Right lobe of liver (tissue), 4 donors: ENCODE measurements around the gene C19orf44.

Experiments
- POLR2A ChIP-seq: fragments of 450-650 bp; IDR thresholded peaks from one replicate; pipeline ENCODE4 v1.6.1; 2017; ENCODE audit warnings: antibody characterized with exemption, mild to moderate bottlenecking
- TF ChIP-seq, protein P1 (sequence below), 4 donors: fragments of 200-600 bp in 3 of 4; fragments of 450-650 bp in 1 of 4; IDR thresholded peaks; one replicate each; pipeline versions ENCODE4 v1.5.1 to v1.8.0; 2016 to 2022; ENCODE audit warnings: antibody characterized with exemption in 4 of 4, mild to moderate bottlenecking in 2 of 4
- donor health status: DM: no; HTN: no; CAD: no.
- donor health status: DM: no; HTN: no; CAD: no.
- donor health status: DM: no; HTN: yes; CAD: no.

DNA sequence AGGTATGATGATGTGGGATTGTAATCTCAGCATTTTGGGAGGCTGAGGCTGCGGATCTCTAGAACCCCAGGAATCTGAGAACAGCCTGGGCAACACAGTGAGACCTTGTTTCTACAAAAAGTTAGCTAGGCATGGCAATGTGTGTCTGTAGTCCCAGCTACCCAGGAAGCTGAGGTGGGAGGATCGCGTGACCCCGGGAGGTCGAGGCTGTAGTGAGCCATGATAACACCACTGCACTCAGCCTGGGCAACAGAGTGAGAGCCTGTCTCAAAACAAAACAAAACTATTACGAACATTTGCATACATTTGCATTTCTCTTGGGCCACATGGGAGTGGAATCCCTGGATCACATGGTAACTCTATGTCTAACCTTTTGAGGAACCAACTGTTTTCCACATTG lies 1.6 kb downstream of the C19orf44 start:
- no peak for TF ChIP-seq POLR2A
- TF ChIP-seq, protein P1, sequence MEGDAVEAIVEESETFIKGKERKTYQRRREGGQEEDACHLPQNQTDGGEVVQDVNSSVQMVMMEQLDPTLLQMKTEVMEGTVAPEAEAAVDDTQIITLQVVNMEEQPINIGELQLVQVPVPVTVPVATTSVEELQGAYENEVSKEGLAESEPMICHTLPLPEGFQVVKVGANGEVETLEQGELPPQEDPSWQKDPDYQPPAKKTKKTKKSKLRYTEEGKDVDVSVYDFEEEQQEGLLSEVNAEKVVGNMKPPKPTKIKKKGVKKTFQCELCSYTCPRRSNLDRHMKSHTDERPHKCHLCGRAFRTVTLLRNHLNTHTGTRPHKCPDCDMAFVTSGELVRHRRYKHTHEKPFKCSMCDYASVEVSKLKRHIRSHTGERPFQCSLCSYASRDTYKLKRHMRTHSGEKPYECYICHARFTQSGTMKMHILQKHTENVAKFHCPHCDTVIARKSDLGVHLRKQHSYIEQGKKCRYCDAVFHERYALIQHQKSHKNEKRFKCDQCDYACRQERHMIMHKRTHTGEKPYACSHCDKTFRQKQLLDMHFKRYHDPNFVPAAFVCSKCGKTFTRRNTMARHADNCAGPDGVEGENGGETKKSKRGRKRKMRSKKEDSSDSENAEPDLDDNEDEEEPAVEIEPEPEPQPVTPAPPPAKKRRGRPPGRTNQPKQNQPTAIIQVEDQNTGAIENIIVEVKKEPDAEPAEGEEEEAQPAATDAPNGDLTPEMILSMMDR (IDR thresholded peaks at IDR 0.05) = no peak
